ENCODE data around the gene SUMO4.

- TF ChIP-seq POLR2A (IDR thresholded peaks at IDR 0.05; ENCODE audit: control extremely low read depth in 1 of 2, low read depth in 2 of 2, low read length in 2 of 2) (no peak), EZH2 (IDR thresholded peaks at IDR 0.05; ENCODE audit: low read depth, low read length, severe bottlenecking) (no peak), JUN (IDR thresholded peaks at IDR 0.05; ENCODE audit: low read depth, low read length) (no peak), CTCF (IDR thresholded peaks at IDR 0.05; ENCODE audit: control extremely low read depth in 1 of 3, insufficient read depth in 1 of 3, low read depth in 1 of 3, low read length in 3 of 3) (no peak), TCF12 (IDR thresholded peaks at IDR 0.05; ENCODE audit: low read depth, low read length) (no peak), CHD2 (IDR thresholded peaks at IDR 0.05; ENCODE audit: low read length) (no peak), ZNF274 (IDR thresholded peaks at IDR 0.05; ENCODE audit: borderline replicate concordance, extremely low read depth, low read length) (no peak), TAF1 (IDR thresholded peaks at IDR 0.05; ENCODE audit: low read depth, low read length) (no peak), HDAC6 (IDR thresholded peaks at IDR 0.05; ENCODE audit: low read depth, low read length) (no peak)
- TF ChIP-seq, protein P1, sequence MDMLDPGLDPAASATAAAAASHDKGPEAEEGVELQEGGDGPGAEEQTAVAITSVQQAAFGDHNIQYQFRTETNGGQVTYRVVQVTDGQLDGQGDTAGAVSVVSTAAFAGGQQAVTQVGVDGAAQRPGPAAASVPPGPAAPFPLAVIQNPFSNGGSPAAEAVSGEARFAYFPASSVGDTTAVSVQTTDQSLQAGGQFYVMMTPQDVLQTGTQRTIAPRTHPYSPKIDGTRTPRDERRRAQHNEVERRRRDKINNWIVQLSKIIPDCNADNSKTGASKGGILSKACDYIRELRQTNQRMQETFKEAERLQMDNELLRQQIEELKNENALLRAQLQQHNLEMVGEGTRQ (IDR thresholded peaks at IDR 0.05; ENCODE audit: low read length) = no peak
Observed at GRCh38 chr6:149443411-149444181, 43.5 kb downstream of the SUMO4 start.

All from H1 (cell line).